Tibial artery (tissue), 4 donors: ENCODE results near the gene RAP2C.

Source experiments
- DNase-seq, 2 donors: peaks; one replicate each; pipeline ENCODE4 v3.0.0-alpha.2; 2019
- H3K27ac ChIP-seq, 2 donors: fragments of 200-600 bp; sonication (generic) in 1 of 2; 1 replicate in 1 of 2; 2 replicates in 1 of 2; pipeline ENCODE4 v1.5.1; 2018 to 2019; ENCODE audit warnings: mild to moderate bottlenecking in 1 of 2
- H3K27me3 ChIP-seq, 2 donors: fragments of 200-600 bp; sonication (generic) in 1 of 2; one replicate each; pipeline versions ENCODE4 v1.5.1 to v1.6.0; 2016 to 2019
- H3K36me3 ChIP-seq, 3 donors: fragments of 200-600 bp; sonication (generic) in 2 of 3; one replicate each; pipeline ENCODE4 v1.5.1; 2016 to 2019; ENCODE audit warnings: mild to moderate bottlenecking in 2 of 3
- H3K4me1 ChIP-seq, 4 donors: fragments of 200-600 bp; sonication (generic) in 2 of 4; 1 replicate in 3 of 4; 2 replicates in 1 of 4; pipeline ENCODE4 v1.5.1; 2016 to 2019
- H3K4me3 ChIP-seq, 2 donors: fragments of 200-600 bp; sonication (generic) in 1 of 2; 1 replicate in 1 of 2; 2 replicates in 1 of 2; pipeline ENCODE4 v1.5.1; 2018 to 2019; ENCODE audit warnings: mild to moderate bottlenecking in 2 of 2
- H3K9me3 ChIP-seq, 3 donors: fragments of 200-600 bp; sonication (generic) in 1 of 3; one replicate each; pipeline ENCODE4 v1.5.1; 2016 to 2019
- CTCF ChIP-seq, 2 experiments: fragments of 200-600 bp in 1 of 2; fragments of 450-650 bp in 1 of 2; IDR thresholded peaks; one replicate each; pipeline ENCODE4 v1.5.1; 2017 to 2019; ENCODE audit warnings: antibody characterized with exemption in 2 of 2, mild to moderate bottlenecking in 1 of 2, moderate library complexity in 1 of 2
- intact Hi-C: fragments of 100-400 bp; cut with DNase I; formaldehyde crosslinking; loops from one replicate; pipeline ENCODE4 v1.15.0; 2023; ENCODE audit warnings: low total_unique reads

Gene RAP2C

GRCh38 chrX:132199941-132200340 is 19.3 kb downstream of the RAP2C start:
- intact Hi-C loops: no loop called here
- no peak for DNase-seq
- no peaks in the 10 kb centered on the region for H3K27me3 ChIP-seq

GRCh38 chrX:132193872-132194574 is 25.2 kb downstream of the RAP2C start:
- Histone ChIP-seq H3K4me1 (no peaks in the 10 kb centered on the region), H3K27ac (no peak overlapping the region), H3K4me3 (no peak overlapping the region), H3K9me3 (peaks cover 0 to 4% (median 0%) of the 10 kb centered on the region in 3 donors), H3K36me3 (no peaks in the 10 kb centered on the region), H3K27me3 (no peaks in the 10 kb centered on the region)
- intact Hi-C loops: no loop called here
- no peak for TF ChIP-seq CTCF (IDR thresholded peaks at IDR 0.05)
- no peak for DNase-seq

More at GRCh38 chrX:132199941-132200340, 19.3 kb downstream of the RAP2C start:
- Histone ChIP-seq H3K9me3 (no peaks in the 10 kb centered on the region), H3K36me3 (no peaks in the 10 kb centered on the region), H3K4me1 (no peaks in the 10 kb centered on the region), H3K4me3 (no peak overlapping the region), H3K27ac (no peak overlapping the region)
- TF ChIP-seq CTCF (IDR thresholded peaks at IDR 0.05): no peak

- Histone ChIP-seq H3K36me3 (no peaks in the 10 kb centered on the region), H3K27me3 (no peaks in the 10 kb centered on the region), H3K27ac (no peak overlapping the region), H3K9me3 (peaks cover 0 to 4% (median 0%) of the 10 kb centered on the region in 3 donors), H3K4me3 (no peak overlapping the region), H3K4me1 (no peaks in the 10 kb centered on the region)
- DNase-seq: no peak
- intact Hi-C loops: no loop called here
- TF ChIP-seq CTCF (IDR thresholded peaks at IDR 0.05): no peak
These were observed 27.3 kb downstream of the RAP2C start for GRCh38 chrX:132191938-132192337.

DNA sequence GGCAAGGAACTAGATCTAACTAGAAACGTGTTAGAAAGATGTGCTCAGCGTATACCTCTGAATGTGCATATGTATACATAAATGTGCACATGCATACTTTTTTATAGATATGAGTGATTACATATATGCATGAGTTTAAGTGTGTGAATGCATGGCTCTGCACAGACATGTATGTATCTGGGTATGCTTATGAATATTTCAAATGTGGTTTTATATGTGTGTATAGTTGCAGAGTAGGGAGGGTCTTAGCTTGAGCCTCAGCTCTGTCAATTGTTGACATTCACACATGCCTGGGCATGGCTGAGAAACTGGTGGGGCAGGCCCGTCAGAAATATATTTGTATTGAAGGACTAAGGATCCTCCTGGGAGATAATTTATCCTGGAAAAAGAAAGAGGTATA is 31.1 kb downstream of the RAP2C start:
- intact Hi-C loops: no loop called here
- TF ChIP-seq CTCF (IDR thresholded peaks at IDR 0.05): no peak
- no peaks in the 10 kb centered on the region for H3K4me1 ChIP-seq
- DNase-seq: no peak
- no peaks in the 10 kb centered on the region for H3K36me3 ChIP-seq
- H3K4me3 ChIP-seq: no peak overlapping the region
- H3K27ac ChIP-seq: no peak overlapping the region
- H3K9me3 ChIP-seq: peaks cover 0 to 4% (median 0%) of the 10 kb centered on the region in 3 donors
- H3K27me3 ChIP-seq: no peaks in the 10 kb centered on the region

- no peaks in the 10 kb centered on the region for H3K36me3 ChIP-seq
- no peaks in the 10 kb centered on the region for H3K27me3 ChIP-seq
- no peak overlapping the region for H3K4me3 ChIP-seq
- H3K9me3 ChIP-seq: peaks cover 0 to 4% (median 0%) of the 10 kb centered on the region in 3 donors
- DNase-seq: no peak
- intact Hi-C loops: no loop called here
- H3K27ac ChIP-seq: no peak overlapping the region
- no peak for TF ChIP-seq CTCF (IDR thresholded peaks at IDR 0.05)
- no peaks in the 10 kb centered on the region for H3K4me1 ChIP-seq
These were observed 31.8 kb downstream of the RAP2C start for GRCh38 chrX:132187451-132187850.
